HG03520 (cell line): ENCODE measurements around the gene KRTAP24-1.

Experiments
- ATAC-seq: cut with Tn5 transposase; IDR thresholded peaks from one replicate; pipeline ENCODE4 v1.9.1; 2021; ENCODE audit warnings: mild to moderate bottlenecking, moderate library complexity; ENCODE audit not compliant: unreplicated experiment

The KRTAP24-1 gene

DNA sequence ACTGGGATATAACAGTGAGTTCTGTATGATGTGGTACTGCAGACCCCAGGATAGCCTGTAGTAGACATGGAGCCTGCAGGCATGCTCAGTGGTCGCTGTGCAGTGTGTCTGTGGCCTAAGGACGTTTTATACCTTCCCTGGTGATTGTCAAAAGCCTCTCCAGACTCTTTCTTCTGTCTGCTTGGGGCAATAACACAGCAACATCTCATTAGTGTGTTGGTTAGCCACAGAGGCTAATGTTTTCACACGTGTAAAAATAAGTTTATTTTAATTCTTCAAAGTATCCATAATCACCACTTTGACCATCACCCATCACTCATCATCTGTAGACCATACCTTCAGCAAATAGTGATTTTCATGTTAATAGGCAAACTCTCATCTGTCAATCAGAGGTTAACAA is at the start of gene KRTAP24-1:
Gene KRTAP24-1 (minus strand): TSS at position 101 of the 400 bp plus-strand sequence. CDS start 18 bp downstream, at position 83.
- no peak for ATAC-seq

GRCh38 chr21:30329203-30329875 is 46.6 kb upstream of the KRTAP24-1 start:
- no peak for ATAC-seq

GRCh38 chr21:30326390-30326789 is 43.6 kb upstream of the KRTAP24-1 start:
- ATAC-seq: no peak

DNA sequence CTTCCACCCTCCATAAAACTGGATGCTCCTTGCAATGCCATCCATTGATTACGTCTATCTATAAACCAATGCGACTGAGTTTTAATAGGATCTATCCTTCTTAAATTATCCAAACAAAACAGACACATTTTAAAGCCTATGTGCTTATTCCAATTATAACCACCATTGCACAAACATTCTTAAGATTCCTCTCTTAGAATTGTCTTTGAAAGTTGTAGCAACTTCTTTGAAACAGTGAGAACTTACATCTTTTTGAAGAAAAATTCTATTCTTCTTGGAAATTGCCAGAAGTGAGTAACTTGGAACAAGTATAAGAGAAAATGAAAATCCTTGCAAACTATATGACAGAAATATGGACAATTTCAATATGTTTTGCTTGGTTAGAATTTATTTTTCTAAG is 37.5 kb upstream of the KRTAP24-1 start, which contains the start of gene KRTAP26-1:
Gene KRTAP26-1 (minus strand): TSS at position 101 of the 400 bp plus-strand sequence. CDS start 280 bp downstream, outside the sequence.
- no peak for ATAC-seq

DNA sequence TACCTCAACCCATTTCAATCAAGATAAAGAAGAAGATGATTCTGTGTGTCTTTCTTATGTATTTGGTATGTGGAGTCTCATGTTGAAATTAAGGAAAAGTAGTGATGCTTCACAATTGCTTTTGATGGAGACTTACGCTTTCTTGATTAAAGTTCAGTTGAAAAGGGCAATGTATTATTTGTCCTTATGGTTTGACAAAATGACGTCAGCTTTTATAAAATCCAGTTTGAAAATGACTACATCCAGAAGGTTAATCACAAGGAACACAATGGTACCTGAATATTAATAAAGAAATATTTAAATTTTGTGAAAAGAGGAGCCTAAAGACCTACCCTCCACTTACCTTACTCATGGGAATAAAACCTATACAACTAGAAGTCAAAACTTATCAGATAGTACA is 33.0 kb upstream of the KRTAP24-1 start:
- no peak for ATAC-seq

GRCh38 chr21:30306884-30307283 is 24.1 kb upstream of the KRTAP24-1 start:
- ATAC-seq: no peak

GRCh38 chr21:30305136-30305535 is 22.4 kb upstream of the KRTAP24-1 start:
- no peak for ATAC-seq

GRCh38 chr21:30289215-30289614 is 6.5 kb upstream of the KRTAP24-1 start, which contains the start of gene KRTAP25-1:
TSS of gene KRTAP25-1 (minus strand) at chr21:30289514. CDS start at chr21:30289490, 24 bp downstream.
- ATAC-seq: no peak

GRCh38 chr21:30271611-30272010 is 11.1 kb downstream of the KRTAP24-1 start:
- ATAC-seq: no peak

DNA sequence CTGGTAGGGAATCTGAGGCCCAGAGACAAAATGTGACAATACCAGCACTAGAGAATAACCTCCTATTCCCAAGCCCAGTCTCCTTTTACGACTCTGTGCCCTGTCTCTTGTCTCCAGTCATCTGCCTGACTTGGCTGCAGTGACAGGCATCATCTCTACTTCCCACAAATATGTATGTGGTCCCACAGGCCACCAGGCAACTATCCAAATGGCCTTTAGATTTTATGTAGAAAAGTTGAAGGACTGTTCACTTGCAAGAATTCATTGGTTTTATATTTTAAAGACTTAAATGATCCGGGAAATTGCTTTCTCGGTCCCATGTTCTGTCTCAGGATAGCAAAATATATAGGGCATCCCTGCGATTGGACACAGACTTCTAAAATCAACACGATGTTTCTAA is 11.6 kb downstream of the KRTAP24-1 start:
- ATAC-seq: no peak

- ATAC-seq: no peak
Measured at GRCh38 chr21:30269803-30270530, 12.8 kb downstream of the KRTAP24-1 start.

GRCh38 chr21:30268608-30269197 is 14.0 kb downstream of the KRTAP24-1 start:
- no peak for ATAC-seq

DNA sequence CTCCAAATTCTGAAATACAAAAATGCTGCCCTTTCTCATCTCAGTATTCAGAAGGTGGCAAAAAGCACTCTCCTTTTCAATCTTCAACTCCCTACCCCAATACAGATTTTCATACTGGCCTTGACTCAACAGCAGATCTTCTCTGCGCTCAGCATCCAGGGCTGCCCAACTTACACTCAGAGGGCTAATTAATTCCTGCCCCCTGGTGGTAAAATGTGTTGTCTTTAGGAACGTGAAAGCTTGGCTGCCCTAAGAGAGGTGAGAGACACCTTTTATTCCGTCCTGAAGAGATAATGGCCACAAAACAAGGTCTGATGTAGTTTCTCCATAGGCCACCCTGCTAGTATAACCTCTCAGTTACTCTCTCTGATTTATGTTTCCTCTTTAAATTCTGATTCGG is 25.0 kb downstream of the KRTAP24-1 start:
- no peak for ATAC-seq

- ATAC-seq: no peak
Measured at GRCh38 chr21:30256100-30256499, 26.6 kb downstream of the KRTAP24-1 start.

GRCh38 chr21:30255679-30256078 is 27.1 kb downstream of the KRTAP24-1 start:
- ATAC-seq: no peak

DNA sequence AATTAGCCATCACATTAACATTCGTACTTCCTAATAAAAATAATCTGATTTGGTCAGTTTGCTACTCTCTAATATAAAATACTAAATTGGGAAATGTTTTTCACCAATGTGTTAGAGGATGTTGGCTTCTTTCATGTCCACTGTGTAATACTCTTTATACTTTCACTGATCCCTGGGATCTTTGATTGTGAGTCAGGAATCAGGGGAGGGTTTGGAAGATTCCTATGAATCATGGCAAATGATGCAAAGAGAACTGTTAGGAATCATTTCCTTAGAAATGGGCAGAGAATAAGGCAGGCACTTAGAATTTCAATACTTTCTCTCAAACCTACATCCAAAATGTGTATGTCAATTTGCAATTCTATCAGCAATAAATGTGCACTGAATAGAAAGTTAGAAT is 31.0 kb downstream of the KRTAP24-1 start:
- ATAC-seq: no peak

DNA sequence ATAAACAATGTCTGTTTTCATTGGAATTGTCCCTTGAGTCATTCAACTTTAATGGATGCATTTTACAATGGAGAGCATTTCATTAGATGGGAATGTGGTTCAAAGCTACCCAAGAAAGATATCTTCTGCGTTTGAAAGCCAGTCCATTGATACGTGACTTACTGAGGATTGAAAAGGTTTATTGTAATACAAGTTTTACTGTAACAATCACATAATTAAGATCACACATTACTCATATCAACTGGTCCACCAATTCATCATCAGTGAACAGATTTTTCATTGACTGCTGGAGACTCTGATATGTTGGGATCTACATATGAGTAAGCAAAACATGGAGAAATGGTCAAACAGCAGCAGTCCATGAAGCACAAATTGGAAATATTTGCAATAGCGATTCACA is 32.8 kb downstream of the KRTAP24-1 start:
- no peak for ATAC-seq

- ATAC-seq: no peak
Measured at GRCh38 chr21:30248844-30249243, 33.9 kb downstream of the KRTAP24-1 start.

- no peak for ATAC-seq
Measured at GRCh38 chr21:30245061-30245460, 37.7 kb downstream of the KRTAP24-1 start.

- ATAC-seq: no peak
Measured at GRCh38 chr21:30243691-30244090, 39.1 kb downstream of the KRTAP24-1 start.

DNA sequence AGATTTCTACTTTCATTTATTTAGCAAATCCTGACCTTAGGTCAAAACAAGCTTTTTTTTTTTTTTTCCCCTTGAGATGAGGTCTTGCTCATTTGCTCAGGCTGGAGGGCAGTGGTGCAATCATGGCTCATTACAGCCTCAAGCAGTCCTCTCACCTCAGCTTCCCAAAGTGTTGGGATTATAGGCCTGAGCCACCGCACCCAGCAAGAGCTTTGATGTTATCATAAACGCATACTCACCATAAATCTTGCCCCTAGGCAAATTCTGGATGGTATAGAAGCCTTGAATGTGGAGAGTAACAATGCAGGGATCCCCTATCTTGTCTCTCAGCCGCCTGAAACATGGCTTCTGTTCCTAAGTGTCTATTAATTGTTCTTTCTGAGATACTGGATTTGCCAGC is 42.1 kb downstream of the KRTAP24-1 start:
- ATAC-seq: no peak

- no peak for ATAC-seq
Measured at GRCh38 chr21:30238168-30238567, 44.6 kb downstream of the KRTAP24-1 start.
